ENCODE results near the gene GRIK3.

The GRIK3 gene

GRCh38 chr1:36855699-36856494 lies 178.4 kb downstream of the GRIK3 start:
- DNase-seq (ENCODE audit: low read depth in 2 of 2): no peak

DNA sequence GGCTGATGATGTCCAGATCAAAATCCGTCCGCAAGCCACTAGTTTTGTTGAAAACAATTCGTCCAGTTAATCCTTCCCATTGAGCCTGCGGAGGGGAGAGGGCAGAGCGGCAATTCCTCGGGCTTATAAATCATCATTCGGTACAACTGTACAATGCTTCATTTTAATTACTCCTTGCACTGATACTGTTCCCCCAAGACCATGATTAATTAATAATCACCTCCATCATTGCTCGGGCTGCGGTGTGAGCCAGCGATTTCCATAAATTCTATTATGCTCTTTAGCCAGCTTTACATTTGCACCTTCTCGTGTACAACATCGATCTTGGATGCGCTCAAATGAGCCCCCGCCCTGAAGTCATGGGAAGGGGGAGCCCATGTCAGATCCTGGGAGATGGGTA lies 180.7 kb downstream of the GRIK3 start:
- no peak for DNase-seq (ENCODE audit: low read depth in 2 of 2)

DNA sequence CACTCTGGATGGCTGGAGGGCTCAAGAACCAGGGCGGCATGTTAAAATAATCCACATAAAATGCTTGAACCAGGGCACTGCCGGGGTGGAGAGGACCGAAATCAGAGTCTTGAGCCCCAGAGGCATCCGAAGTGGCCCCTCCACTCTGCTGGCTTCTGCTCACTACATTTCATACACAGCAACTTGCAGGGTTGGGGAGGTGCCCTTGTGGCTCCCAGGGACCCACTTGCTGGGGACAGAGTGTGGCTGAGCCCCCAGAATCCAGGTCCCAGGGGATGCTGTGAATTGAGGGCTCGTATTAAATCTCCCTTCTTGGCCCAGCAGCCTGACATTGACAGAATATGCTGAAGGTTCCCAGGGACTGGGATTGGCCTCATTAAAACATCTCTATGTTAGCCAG lies 181.7 kb downstream of the GRIK3 start:
- no peak for DNase-seq (ENCODE audit: low read depth in 2 of 2)

DNA sequence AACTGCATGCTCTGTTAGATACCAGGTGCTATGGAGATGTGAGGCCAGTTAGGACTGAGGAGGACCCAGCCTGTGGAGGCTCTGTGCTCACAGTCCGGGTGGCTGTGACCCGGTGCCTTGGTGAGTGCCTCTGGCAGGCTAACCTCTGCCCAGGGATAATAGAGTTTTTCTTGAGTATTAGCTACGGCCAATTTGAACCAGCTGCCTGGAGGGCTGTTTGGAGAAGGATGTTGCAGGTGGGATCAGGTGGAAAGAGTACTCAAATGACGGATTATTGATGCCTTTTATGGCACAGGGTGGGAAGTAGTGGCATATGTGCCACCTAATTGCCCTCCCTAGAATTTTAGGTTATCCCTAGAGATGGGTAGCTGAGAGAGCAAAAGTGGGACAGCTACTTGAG lies 182.7 kb downstream of the GRIK3 start:
- DNase-seq (ENCODE audit: low read depth in 2 of 2): no peak

GRCh38 chr1:36851087-36851486 lies 183.2 kb downstream of the GRIK3 start:
- DNase-seq (ENCODE audit: low read depth in 2 of 2): no peak

- no peak for DNase-seq (ENCODE audit: low read depth in 2 of 2)
Measured at GRCh38 chr1:36849956-36850355, 184.4 kb downstream of the GRIK3 start.

DNA sequence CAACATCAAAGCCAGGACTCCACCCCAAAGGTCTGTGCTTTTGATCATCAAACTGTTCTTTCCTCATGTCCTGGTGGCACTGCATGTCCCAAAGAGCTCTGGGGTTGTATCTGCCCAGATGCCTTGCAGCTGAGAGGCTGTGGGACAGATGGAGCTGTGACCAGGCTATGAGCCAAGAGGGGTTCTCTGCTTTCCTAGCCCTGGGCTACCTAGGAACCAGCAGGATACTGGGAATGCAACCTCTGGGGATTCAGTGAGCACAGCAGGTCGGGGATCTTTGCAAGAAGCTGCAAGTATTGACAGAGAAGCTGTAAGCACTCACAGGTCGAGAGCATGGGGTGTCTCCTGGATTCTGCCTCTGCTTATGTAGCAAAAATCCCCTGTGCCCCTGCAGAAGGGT lies 186.6 kb downstream of the GRIK3 start:
- no peak for DNase-seq (ENCODE audit: low read depth in 2 of 2)

- DNase-seq (ENCODE audit: low read depth in 2 of 2): no peak
Measured at GRCh38 chr1:36847186-36847585, 187.1 kb downstream of the GRIK3 start.

DNA sequence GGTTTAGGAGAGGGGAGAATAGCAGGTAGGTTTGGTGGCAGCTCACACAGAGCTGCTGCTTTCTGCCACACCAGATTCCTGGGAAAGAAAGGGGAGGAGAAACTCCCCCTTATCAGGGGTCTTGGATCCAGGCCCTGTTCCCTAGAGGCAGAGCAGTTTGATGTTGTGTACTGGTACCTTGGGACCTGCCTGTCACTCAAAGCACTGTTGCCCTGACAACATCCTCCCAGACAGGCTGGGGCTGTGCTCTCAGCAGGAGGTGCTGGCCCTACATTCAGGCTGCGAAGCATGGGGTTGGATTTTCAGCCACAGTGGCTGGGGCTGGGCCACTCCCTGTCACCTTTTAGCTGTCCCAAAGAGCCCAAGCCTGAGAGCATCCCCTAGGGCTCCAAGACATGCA lies 188.0 kb downstream of the GRIK3 start:
- DNase-seq (ENCODE audit: low read depth in 2 of 2): no peak

DNA sequence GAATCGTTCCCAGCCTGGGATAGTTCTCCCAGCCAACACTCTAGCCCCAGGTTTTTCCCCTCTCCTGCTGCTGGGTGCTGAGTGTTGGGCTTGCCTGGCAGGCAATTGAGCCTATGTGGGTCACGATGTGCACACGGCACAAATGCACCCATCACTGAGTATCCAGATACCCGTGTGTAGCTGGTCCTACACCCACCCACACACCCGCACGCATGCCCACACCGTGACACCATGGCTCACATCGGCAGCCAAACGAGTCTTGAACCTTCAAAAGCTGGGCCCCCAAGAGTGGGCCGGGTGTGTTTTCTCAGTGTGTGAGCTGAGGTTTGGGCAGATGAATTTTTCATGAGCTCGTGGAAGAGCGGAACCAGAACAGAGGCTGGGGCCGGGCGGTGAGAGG lies 188.5 kb downstream of the GRIK3 start:
- no peak for DNase-seq (ENCODE audit: low read depth in 2 of 2)

DNA sequence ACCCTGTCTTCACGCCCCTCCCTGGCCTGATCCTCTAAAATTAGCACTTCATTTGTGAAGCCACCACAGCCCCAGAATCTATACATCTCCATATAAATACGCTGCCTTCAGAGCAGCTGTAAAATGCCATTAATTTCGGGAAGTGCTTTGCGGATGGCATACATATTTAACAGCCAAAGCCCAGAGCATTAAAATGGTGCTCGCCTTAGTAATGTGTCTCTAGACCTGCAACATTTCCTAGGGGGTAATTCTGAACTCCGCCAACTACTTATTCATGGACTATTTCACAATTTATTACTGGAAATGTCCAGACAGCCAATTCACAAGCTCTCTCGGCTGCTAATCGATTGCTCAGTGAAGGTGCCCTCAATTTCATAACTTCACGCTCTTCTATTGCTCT lies 189.4 kb downstream of the GRIK3 start:
- no peak for DNase-seq (ENCODE audit: low read depth in 2 of 2)

DNA sequence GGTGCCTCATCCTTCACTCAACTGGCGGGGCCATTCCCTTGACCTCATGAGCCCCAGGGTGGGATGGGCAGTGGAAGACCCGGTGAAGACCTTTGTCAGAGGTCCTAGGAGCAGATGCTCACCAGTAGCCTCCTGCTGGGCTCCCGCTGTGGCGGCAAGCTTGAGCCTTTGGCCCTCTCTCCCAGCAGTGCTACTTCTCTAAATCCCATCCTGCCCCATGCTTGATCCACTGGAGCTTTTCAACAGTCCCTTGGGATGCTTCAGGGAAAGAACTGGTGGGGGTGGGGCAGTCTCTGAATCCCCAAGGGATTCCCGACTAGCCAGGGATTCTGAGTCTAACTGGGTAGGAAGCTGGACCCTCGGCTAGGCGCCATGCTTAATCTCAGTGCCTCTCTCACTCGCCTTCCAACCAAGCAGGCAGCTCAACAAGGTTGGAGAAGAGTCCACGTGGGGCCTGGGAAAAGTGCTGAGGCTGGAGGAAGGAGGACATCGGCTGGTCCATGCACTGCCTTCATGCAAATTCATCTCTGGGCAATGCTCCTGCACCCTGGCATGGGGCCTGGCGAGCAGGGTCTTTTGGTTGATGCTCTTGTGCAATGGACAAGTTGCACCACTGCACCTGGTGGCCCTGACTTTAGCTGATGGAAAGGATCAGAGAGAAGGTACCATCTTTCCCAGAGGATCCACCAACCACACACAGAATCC lies 190.3 kb downstream of the GRIK3 start:
- no peak for DNase-seq (ENCODE audit: low read depth in 2 of 2)

GRCh38 chr1:36843027-36843426 lies 191.3 kb downstream of the GRIK3 start:
- DNase-seq (ENCODE audit: low read depth in 2 of 2): no peak

GRCh38 chr1:36842448-36842847 lies 191.9 kb downstream of the GRIK3 start:
- DNase-seq (ENCODE audit: low read depth in 2 of 2): no peak

DNA sequence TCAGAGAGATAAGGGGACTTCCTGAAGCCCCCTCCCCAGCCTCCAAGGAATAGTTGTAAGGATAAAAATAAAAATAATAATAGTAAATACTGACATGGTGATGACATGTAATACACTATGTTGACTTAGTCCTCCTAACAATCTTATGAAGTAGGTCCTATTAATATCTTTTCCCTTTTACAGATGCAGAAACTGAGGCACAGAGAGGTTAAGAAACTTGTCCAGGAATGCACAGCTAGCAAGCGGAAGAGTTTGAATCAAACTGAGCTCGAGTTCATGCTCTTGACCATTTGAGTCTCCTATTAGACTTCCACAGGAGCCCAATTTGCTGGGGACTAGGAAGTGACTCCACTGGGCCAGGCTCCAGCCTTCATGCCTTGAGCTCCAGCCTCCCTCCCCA lies 194.8 kb downstream of the GRIK3 start:
- no peak for DNase-seq (ENCODE audit: low read depth in 2 of 2)

DNA sequence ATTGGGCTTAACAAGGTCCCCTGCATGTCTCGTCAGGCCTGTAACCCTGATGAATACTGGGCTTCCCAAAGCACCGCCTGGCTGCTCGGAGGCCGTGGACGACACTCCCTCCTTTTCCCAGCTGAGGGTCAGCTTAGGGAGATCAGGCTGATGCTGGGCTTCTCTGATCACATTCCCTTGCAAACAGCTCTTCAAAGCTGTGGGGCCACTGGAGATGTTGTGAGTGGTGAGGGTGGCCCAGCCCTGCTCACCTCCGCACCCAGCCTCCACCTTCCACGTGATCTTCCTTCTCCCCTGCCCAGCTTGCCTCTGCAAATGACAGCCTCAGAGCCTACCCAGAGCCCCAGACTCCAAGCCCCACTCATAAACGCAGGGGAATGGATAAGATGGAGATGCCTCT lies 195.4 kb downstream of the GRIK3 start:
- no peak for DNase-seq (ENCODE audit: low read depth in 2 of 2)

- DNase-seq (ENCODE audit: low read depth in 2 of 2): no peak
Measured at GRCh38 chr1:36836916-36837315, 197.4 kb downstream of the GRIK3 start.

- DNase-seq (ENCODE audit: low read depth in 2 of 2): no peak
Measured at GRCh38 chr1:36836196-36836883, 198.0 kb downstream of the GRIK3 start.

DNA sequence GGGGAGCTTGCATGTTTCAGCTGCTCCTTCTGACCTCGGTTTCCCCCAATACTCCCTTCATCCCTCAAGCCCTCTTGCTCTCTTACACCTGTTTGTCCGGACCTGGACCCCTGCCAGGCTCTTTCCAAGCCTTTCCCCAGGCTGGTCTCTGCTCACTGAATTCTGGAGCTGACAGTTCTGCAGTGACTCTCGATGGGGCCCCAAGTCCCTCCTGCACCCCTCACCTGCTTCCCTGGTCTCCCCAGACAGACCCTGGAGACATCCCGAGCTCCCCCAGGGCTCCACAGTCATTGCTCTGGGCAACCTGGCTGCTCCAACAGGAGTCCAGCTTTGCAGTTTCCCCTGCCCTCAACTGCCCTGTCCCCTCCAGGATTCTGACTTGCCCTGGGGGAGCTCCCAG lies 198.6 kb downstream of the GRIK3 start:
- DNase-seq (ENCODE audit: low read depth in 2 of 2): no peak

DNA sequence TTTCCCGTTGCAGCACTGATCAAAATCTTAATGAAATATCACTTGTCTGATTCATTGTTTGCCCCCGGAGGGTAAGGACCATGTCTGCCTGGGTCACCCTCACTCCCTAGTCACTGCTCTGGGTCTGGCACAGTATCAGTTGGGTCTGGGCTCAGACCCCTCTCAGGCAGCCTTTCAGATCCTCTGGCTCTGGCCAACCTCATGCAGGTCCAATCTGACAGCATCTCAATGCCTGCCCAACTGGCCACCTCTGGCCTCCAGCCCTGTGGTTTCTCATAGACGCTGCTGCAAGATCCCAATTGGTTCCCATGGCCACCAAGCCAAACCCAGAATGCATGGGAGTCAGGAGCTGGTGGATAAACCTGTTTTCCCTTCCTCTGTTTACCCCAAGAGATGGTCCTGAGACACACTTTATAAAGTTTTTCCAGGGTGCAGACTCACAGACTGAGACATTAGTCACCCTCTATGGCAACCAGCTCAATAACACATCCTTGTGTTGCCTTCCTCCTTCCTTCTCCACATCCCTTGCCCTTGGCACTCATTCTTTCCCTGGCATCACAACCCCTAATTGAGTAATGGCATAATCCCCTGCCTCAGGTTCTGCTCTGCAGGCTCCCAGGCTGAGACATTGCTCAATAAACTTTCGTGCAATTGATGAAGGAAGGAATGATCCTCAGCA lies 199.2 kb downstream of the GRIK3 start:
- DNase-seq (ENCODE audit: low read depth in 2 of 2): no peak

GRCh38 chr1:36834586-36834985 lies 199.7 kb downstream of the GRIK3 start:
- DNase-seq (ENCODE audit: low read depth in 2 of 2): no peak

- no peak for DNase-seq (ENCODE audit: low read depth in 2 of 2)
Measured at GRCh38 chr1:36831186-36831810, 203.0 kb downstream of the GRIK3 start.
